C4-2B (cell line): ENCODE results near the gene NPHP4.
"Not testable (repeated sequence)": the region's sequence is repeated elsewhere in the genome, so short reads cannot be mapped to it uniquely, and the experiment has no call there.

ENCODE experiments used
- H3K27ac ChIP-seq: fragments of 450-650 bp; 2 replicates; pipeline ENCODE4 v1.5.1; 2017
- ZFX ChIP-seq: fragments of 450-650 bp; IDR thresholded peaks from 2 replicates; pipeline ENCODE4 v1.6.1; 2017
- TF ChIP-seq, protein P1 (sequence below): fragments of 450-650 bp; conservative IDR thresholded peaks from 2 replicates; pipeline ENCODE4 v1.5.1; 2017; ENCODE audit warnings: mild to moderate bottlenecking

The NPHP4 gene

DNA sequence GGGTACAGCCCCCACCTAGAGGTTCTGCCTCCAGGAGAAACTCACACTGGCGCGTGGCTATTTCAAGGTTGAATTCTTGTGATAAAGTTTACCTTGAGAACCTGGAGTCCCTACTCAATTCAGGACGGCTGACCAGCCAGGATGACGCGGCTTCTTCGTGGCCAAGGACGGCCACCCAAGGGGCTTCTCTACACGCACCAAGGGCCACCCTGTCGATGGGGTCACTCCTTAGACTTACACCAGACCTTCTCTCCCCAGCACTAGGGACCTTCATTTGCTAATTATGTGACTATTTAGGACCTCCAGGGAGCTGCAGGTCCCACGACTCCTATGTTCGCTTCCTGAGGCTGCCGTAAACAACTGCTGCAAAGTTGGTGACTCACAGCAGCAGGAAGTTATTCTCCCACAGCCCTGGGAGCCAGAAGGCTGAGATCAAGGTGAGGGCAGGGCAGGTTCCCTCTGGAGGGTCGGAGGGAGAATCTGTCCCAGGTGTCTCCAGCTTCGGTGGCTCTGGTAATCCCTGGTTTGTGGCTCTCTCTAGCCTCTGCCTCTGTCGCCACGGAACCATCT, 135.9 kb downstream of the NPHP4 start:
- TF ChIP-seq ZFX = no peak
- TF ChIP-seq, protein P1, sequence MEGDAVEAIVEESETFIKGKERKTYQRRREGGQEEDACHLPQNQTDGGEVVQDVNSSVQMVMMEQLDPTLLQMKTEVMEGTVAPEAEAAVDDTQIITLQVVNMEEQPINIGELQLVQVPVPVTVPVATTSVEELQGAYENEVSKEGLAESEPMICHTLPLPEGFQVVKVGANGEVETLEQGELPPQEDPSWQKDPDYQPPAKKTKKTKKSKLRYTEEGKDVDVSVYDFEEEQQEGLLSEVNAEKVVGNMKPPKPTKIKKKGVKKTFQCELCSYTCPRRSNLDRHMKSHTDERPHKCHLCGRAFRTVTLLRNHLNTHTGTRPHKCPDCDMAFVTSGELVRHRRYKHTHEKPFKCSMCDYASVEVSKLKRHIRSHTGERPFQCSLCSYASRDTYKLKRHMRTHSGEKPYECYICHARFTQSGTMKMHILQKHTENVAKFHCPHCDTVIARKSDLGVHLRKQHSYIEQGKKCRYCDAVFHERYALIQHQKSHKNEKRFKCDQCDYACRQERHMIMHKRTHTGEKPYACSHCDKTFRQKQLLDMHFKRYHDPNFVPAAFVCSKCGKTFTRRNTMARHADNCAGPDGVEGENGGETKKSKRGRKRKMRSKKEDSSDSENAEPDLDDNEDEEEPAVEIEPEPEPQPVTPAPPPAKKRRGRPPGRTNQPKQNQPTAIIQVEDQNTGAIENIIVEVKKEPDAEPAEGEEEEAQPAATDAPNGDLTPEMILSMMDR = no peak
- no peak overlapping the region for H3K27ac ChIP-seq

DNA sequence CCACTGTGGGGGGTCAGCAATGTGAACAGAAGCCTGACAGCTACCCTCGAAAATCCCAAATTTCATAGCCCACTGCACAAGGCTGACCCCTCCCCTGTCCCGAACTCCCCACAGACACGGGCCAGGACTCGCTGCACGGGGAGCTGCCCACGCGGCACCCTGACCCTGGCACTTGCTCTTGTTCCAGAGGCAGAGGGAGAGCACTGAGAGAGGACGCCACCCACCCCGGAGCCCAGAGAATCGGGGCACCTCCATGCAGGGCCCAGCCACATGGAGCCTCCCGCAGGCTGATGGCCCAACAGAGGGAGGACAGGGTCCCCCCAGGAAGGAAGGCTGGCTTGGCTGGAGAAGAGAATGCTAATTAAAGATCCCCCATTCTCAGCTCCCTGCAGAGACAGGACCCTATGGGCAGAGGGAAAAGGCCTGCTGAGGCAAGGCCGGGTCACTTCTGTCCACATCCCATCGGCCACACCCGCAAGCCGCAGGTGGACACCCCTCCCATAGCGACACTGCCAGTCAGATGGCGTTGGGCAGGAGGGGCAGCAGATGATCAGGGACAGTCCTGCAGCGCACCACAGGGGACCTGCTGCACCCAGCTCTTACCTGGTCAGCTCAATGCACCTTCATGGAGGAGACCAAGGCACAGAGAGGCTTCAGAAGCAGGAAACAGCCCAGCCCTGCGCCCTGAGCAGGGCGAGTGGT, 136.9 kb downstream of the NPHP4 start:
- no peak overlapping the region for H3K27ac ChIP-seq
- TF ChIP-seq, protein P1 = no peak
- TF ChIP-seq ZFX = no peak

DNA sequence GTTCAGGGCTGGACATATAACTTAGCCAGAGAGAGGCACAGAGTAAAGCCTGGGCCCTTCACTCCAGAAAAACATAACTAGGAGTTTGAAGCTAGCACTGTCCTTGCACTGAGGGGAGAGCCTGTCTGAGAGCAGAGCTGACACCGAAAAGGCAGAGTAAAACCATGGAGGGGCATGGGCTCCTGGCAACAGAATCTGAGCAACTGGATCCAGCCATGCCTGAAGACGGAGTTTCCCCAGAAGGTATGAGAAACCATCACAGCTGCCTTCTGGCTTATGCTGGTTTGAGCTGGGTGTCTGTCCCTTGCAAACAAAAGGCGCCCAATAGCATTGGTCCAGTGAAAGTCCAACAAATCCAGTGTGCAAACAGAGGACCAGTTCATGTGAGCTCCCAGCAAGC, 137.5 kb downstream of the NPHP4 start:
- TF ChIP-seq, protein P1 = no peak
- TF ChIP-seq ZFX = no peak
- H3K27ac ChIP-seq = no peak overlapping the region

DNA sequence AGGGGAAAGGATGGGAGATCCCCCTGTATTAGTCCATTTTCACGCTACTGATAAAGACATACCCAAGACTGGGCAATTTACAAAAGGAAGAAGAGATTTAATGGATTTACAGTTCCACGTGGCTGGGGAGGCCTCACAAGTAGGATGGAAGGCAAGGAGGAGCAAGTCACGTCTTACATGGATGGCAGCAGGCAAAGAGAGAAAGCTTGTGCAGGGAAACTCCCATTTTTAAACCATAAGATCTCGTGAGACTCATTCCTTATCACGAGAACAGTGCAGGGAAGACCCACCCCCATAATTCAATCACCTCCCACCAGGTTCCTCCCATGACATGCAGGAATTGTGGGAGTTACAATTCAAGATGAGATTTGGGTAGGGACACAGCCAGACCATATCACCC, 138.4 kb downstream of the NPHP4 start:
- H3K27ac ChIP-seq = not testable (repeated sequence)

DNA sequence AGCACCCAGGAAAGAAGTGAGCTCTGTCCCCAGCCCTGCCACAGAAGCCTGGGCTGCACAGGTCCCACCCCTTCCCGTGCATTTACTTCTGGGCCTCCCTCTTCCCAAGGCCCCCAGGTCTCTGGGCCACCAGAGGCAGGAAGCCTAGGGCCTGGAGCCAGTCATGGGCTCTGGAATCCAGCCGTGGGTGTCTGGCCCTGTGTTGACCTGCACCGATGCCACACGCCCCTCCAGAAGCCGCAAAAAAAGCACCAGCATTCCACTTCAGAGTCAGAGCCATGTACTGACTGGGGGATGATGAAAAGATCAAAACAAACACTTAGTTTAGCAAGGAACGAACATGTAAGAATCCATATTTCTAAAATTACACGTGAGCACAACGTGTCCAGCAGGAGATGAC, 141.7 kb downstream of the NPHP4 start:
- H3K27ac ChIP-seq = no peak overlapping the region
- TF ChIP-seq, protein P1 = no peak
- no peak for TF ChIP-seq ZFX

DNA sequence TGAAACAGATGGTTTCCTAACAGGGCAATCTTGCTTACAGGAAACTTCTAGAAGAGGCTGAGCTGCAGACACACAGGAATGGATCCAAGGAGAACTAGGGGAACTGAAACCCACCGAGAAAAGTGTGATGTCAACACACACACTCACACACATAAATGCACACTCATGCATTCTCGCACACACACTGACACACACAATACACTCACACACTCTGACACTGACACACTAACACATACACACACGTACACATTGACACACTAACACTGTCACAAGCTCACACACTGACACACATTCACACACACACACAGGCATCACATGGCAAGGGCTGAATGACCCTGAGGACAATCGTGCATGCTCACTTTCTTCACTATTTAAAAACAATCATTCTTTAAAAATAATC, 142.7 kb downstream of the NPHP4 start:
- no peak overlapping the region for H3K27ac ChIP-seq
- no peak for TF ChIP-seq ZFX
- TF ChIP-seq, protein P1 = no peak

DNA sequence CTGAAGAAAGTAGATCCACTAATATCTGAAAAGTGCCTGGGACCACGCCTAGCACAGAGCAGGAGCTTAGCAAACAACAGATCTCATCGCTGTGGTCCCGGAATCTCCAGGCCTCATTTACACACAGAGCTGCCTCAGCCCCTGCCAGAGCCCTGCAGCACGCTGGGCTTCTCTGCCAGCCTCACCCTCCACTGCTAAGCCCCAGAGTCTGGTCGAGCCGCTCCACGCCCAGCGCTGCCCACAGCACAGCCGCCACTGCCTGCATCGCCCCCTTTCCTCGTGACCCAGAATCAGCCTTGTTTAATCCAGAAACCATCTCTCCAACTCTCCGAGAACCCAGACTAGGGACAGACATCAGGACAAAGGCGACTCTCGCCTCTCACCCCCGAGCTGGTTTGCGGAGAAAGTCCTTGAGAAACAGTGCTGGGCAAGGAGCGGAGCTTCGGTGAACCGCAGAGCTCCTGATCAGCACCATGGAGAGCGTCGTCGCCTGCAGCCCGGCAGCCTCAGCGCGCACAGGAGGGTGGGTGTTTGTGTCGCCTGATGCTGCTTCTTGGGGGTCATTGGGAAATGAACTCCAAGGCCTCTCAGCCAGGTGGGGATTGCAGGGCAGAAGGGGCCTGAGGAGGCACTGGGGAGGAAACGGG, 145.1 kb downstream of the NPHP4 start:
- no peak for TF ChIP-seq ZFX
- TF ChIP-seq, protein P1 = no peak
- no peak overlapping the region for H3K27ac ChIP-seq
